ENCODE data around the gene PLA2G2D.

The PLA2G2D gene

DNA sequence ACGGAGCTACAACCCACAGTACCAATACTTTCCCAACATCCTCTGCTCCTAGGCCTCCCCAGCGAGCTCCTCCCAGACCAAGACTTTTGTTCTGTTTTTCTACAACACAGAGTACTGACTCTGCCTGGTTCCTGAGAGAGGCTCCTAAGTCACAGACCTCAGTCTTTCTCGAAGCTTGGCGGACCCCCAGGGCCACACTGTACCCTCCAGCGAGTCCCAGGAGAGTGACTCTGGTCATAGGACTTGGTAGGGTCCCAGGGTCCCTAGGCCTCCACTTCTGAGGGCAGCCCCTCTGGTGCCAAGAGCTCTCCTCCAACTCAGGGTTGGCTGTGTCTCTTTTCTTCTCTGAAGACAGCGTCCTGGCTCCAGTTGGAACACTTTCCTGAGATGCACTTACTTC lies 28.7 kb downstream of the PLA2G2D start:
- no peak overlapping the region for H3K4me3 ChIP-seq (ENCODE audit: low read depth, low read length)
- TF ChIP-seq, protein P1, sequence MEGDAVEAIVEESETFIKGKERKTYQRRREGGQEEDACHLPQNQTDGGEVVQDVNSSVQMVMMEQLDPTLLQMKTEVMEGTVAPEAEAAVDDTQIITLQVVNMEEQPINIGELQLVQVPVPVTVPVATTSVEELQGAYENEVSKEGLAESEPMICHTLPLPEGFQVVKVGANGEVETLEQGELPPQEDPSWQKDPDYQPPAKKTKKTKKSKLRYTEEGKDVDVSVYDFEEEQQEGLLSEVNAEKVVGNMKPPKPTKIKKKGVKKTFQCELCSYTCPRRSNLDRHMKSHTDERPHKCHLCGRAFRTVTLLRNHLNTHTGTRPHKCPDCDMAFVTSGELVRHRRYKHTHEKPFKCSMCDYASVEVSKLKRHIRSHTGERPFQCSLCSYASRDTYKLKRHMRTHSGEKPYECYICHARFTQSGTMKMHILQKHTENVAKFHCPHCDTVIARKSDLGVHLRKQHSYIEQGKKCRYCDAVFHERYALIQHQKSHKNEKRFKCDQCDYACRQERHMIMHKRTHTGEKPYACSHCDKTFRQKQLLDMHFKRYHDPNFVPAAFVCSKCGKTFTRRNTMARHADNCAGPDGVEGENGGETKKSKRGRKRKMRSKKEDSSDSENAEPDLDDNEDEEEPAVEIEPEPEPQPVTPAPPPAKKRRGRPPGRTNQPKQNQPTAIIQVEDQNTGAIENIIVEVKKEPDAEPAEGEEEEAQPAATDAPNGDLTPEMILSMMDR (IDR thresholded peaks at IDR 0.05; ENCODE audit: insufficient read depth, low read depth, low read length, missing control alignments) = no peak
- DNase-seq (ENCODE audit: low read depth) = no peak

DNA sequence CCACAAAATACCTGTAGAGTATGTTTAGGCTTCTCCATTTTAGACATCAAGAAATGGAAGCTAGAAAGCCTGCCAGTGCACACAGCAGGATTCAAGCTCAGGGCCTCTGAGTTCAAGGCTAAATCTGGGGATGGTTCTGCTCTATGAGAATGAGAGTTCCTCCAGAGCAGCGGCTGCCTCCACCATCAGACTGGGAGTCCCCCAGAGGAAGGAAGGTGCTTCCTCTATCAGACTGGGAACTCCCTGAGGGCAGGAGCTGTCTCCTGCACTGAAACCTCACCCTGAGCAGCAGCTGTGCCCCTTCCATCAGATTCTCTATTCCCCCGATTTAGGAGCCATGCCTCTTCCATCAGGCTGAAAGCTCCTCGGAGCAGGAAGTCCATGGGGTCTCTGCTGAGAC lies 29.2 kb downstream of the PLA2G2D start:
- no peak for DNase-seq (ENCODE audit: low read depth)
- H3K4me3 ChIP-seq (ENCODE audit: low read depth, low read length) = no peak overlapping the region
- TF ChIP-seq, protein P1 (IDR thresholded peaks at IDR 0.05; ENCODE audit: insufficient read depth, low read depth, low read length, missing control alignments) = no peak

DNA sequence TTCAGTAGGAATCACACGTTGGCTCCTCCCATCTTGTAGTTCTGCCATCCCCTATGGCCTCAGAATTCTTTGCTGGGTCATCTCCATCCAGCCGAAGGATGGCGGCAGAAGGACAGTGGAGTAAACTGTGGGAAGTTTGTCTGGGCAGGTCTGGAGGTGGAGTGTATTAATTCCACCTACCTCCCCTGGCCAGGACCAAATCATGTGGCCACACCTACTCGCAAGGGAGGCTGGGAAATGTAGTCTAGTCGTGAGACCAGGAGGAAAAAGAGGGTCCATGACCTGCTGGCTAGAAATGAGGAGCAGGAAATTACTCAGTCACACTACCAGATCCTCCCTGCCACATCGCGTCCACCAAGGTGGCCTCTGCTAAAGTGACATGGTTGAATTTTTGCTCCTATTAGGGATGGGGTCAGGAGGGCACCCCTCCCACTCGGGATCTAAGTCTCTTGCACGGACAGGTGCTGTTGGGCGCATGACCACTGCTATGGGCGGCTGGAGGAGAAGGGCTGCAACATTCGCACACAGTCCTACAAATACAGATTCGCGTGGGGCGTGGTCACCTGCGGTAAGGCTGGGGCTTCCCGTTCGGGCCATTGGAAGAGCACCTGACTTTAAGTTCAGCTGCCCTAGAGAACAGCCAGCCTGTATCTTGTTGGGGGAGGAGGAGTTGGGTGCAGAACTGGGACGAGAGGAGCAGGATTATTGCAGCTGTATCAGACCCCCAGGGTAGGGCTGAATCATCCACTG lies 29.8 kb downstream of the PLA2G2D start:
- DNase-seq (ENCODE audit: low read depth) = no peak
- TF ChIP-seq, protein P1 (IDR thresholded peaks at IDR 0.05; ENCODE audit: insufficient read depth, low read depth, low read length, missing control alignments) = no peak
- H3K4me3 ChIP-seq (ENCODE audit: low read depth, low read length) = no peak overlapping the region

DNA sequence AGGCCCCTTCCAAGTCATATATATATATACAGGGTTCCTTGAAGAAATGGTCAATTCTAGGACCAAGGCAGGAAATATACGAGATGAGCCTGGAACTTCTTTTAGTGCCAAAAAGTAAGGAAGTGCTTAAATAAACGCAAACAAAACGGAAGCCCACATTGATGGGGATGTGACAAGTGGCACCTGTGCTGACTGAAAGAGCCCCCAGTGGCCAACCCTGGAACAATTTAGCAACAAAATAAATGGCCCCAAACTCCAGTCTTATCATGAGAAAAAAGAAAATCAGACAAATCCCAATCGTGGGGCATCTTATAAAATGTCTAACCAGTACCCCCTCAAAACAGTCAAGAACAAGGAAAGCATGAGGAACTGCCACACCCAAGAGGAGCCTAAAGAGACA lies 31.7 kb downstream of the PLA2G2D start:
- no peak overlapping the region for H3K4me3 ChIP-seq (ENCODE audit: low read depth, low read length)
- peak; percentile 41 for DNase-seq (ENCODE audit: low read depth)
- TF ChIP-seq, protein P1 (IDR thresholded peaks at IDR 0.05; ENCODE audit: insufficient read depth, low read depth, low read length, missing control alignments) = peak; percentile 46

DNA sequence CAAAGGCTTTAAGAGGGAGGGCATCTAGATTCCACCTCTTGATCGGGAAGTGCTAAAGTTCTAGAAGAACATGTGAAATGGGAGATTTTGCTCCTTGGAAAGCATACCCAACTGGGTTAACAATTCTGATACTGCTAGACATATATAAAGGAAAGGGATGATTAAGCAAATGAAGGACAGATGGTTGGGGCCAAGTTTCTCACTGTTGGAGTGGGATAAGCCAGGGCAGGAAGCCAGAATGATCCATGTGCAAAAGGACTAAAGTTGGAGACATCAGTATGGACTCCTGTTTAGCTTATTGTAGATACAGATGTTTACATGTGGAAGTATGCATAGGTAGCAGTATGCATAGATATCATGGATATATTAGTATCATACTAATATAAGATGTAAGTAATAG lies 32.5 kb downstream of the PLA2G2D start:
- H3K4me3 ChIP-seq (ENCODE audit: low read depth, low read length) = no peak overlapping the region
- no peak for DNase-seq (ENCODE audit: low read depth)
- TF ChIP-seq, protein P1 (IDR thresholded peaks at IDR 0.05; ENCODE audit: insufficient read depth, low read depth, low read length, missing control alignments) = no peak

DNA sequence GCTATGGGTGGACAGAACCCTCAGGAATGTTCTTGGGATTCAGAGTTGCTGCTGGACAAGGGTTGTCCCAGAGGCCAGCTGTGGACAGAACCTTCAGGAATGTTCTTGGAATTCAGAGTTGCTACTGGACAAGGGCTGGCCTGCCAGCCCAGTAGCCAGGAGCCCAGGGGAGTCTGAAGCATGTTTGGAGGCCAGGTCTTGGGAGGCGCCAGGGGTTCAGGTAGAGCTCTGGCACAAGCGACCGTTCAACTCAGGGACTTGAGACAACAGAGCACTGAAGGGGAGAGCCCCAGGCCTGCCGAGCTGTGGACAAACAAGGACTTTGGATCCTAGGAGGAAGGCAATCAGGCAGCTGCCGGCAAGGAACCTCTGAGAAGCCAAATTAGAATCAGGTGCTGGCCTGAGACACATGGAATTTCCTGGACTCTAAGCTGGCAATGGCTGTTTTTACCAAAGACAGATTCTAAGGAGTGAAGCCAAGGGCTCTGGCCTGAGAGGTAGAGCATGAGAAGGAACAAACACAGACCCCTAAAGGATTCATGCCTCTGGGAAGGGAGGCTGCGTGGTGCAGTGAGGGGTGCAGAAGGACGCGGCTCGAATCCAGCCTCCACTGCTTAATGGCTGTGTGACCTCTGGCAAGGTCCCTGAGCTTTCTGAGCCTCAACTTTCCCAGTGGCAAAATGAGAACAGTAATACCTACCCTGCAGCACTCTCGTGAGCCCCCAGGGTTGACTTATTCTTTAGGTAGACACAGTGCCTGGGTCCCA lies 36.0 kb downstream of the PLA2G2D start:
- DNase-seq (ENCODE audit: low read depth) = no peak
- no peak overlapping the region for H3K4me3 ChIP-seq (ENCODE audit: low read depth, low read length)
- TF ChIP-seq, protein P1 (IDR thresholded peaks at IDR 0.05; ENCODE audit: insufficient read depth, low read depth, low read length, missing control alignments) = no peak
